ENCODE results near the gene ST6GALNAC5. TPM values are rescaled to one million over a fixed set of nuclear protein-coding genes. Genes with fewer than 3 reads are reported as not detected.

Gene ST6GALNAC5
- total RNA-seq, 4 donors from 2014 or later: 3.6 to 23.4 (median 11.0) TPM

DNA sequence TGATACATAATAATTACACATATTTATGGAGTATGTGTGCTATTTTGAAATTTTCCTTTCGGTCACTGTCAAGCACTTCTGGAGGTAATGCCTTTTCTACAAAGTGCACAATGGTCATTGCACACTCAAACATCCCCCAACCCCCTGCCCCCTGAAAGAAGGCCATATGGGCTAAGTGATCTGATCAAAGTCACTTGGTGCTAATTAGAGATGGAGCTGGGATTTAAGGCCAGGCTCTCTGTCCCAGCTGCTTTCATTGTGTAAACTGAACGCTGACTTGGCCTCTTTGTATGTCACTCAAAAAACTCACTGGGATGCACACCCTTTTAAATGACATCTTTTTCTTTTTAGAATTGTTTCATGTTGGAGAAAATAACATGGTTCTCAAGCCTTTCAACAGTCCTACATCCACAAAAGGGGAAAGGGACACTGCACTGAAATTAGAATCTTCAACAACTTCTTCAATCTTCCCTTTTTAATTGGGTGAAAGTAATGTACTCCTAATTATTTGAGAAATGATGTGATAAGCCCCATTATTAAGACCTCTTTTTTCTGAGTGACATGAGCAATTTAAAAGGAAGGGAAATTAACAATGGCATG is 149.2 kb downstream of the ST6GALNAC5 start:
- no peaks in the 10 kb centered on the region for H3K4me1 ChIP-seq
- whole genome bisulfite sequencing, 2 donors (ENCODE audit: low coverage in 1 of 2): 83 to 100% methylated on average over 1 of the region's 2 CpGs
- H3K4me3 ChIP-seq: no peak overlapping the region
- no peak for ATAC-seq
- no peak for TF ChIP-seq EP300 (IDR thresholded peaks at IDR 0.05)
- no peak for TF ChIP-seq POLR2AphosphoS5 (IDR thresholded peaks at IDR 0.05)
- TF ChIP-seq, protein P1, sequence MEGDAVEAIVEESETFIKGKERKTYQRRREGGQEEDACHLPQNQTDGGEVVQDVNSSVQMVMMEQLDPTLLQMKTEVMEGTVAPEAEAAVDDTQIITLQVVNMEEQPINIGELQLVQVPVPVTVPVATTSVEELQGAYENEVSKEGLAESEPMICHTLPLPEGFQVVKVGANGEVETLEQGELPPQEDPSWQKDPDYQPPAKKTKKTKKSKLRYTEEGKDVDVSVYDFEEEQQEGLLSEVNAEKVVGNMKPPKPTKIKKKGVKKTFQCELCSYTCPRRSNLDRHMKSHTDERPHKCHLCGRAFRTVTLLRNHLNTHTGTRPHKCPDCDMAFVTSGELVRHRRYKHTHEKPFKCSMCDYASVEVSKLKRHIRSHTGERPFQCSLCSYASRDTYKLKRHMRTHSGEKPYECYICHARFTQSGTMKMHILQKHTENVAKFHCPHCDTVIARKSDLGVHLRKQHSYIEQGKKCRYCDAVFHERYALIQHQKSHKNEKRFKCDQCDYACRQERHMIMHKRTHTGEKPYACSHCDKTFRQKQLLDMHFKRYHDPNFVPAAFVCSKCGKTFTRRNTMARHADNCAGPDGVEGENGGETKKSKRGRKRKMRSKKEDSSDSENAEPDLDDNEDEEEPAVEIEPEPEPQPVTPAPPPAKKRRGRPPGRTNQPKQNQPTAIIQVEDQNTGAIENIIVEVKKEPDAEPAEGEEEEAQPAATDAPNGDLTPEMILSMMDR (IDR thresholded peaks at IDR 0.05): no peak
- no peak for TF ChIP-seq POLR2A (IDR thresholded peaks at IDR 0.05)
- no peak overlapping the region for H3K27ac ChIP-seq
- no peaks in the 10 kb centered on the region for H3K36me3 ChIP-seq
- no peaks in the 10 kb centered on the region for H3K27me3 ChIP-seq
- H3K9me3 ChIP-seq: no peaks in the 10 kb centered on the region

DNA sequence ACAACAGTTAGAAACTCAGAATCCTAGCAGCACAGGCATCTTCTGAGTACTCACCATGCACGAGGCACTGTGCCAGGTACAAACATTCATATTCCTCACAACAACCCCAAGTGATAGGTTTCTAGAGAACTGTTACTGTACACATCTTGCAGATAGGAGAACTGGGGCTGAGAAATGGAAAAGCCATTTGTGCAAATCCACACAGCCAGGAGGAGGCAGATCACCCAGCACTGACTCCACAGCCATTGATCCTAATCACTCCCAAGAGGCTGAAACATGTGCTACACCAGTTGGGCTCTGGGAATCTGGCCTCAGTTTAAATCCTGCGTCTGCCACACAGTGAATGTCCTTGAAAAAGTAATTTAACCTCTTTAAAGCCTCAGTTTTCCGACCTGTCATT is 151.0 kb downstream of the ST6GALNAC5 start:
- ATAC-seq: no peak
- TF ChIP-seq POLR2AphosphoS5 (IDR thresholded peaks at IDR 0.05) (no peak), EP300 (IDR thresholded peaks at IDR 0.05) (no peak), POLR2A (IDR thresholded peaks at IDR 0.05) (no peak)
- WGBS, 2 donors (ENCODE audit: low coverage in 1 of 2): 54 to 59% methylated on average over 3 of the region's 3 CpGs
- H3K4me3 ChIP-seq: no peak overlapping the region
- H3K4me1 ChIP-seq: no peaks in the 10 kb centered on the region
- H3K27me3 ChIP-seq: no peaks in the 10 kb centered on the region
- H3K36me3 ChIP-seq: no peaks in the 10 kb centered on the region
- no peak overlapping the region for H3K27ac ChIP-seq
- no peaks in the 10 kb centered on the region for H3K9me3 ChIP-seq

DNA sequence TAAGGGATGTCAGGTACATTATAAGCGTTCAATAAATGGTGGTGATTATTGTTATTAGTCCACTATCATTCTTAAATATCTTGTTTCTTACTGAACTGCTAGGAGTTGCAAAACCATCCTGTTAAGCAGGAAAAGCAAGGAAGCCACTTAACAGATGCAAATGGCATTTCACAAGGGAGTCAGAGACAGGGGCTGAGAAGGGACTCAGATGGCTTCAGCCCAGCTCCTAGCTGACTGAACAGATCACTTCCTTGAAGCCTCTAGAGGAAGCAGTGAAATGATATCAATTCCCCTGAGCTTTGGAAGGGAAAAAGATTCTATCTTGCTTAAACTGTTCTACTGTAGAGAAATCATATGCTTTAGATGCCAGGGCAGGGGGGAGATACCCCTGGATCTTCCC is 151.5 kb downstream of the ST6GALNAC5 start:
- no peaks in the 10 kb centered on the region for H3K9me3 ChIP-seq
- no peaks in the 10 kb centered on the region for H3K27me3 ChIP-seq
- no peaks in the 10 kb centered on the region for H3K4me1 ChIP-seq
- TF ChIP-seq POLR2A (IDR thresholded peaks at IDR 0.05) (no peak), POLR2AphosphoS5 (IDR thresholded peaks at IDR 0.05) (no peak), EP300 (IDR thresholded peaks at IDR 0.05) (no peak)
- TF ChIP-seq, protein P1 (IDR thresholded peaks at IDR 0.05): no peak
- H3K36me3 ChIP-seq: no peaks in the 10 kb centered on the region
- ATAC-seq: no peak
- H3K27ac ChIP-seq: no peak overlapping the region
- no peak overlapping the region for H3K4me3 ChIP-seq
- 83 to 88% methylated on average over 1 of the region's 1 CpG for WGBS, 2 donors (ENCODE audit: low coverage in 1 of 2)

DNA sequence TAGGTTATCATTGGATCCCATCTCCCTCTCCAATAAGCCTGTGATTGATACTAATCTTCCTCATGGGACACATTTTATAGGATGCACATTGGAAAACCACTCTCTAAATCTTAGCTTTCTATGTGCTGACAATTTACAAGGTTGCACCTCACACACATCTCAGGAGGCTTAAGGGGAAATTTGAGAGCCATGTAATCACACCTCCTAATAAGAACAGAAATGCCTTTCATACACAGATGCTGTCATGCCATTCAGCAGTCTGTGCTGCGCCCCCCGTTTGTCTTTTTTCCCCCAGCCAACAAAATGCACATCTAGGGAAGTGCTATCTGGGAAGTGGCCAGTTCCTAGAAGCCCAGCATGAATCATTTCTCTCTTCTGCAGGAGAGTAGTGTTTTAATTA is 154.5 kb downstream of the ST6GALNAC5 start:
- Histone ChIP-seq H3K27me3 (no peaks in the 10 kb centered on the region), H3K4me3 (no peak overlapping the region), H3K9me3 (no peaks in the 10 kb centered on the region), H3K27ac (no peak overlapping the region), H3K4me1 (no peaks in the 10 kb centered on the region), H3K36me3 (no peaks in the 10 kb centered on the region)
- WGBS, 2 donors (ENCODE audit: low coverage in 1 of 2): 53% methylated on average over 2 of the region's 2 CpGs; no CpG with 5 or more reads in 1 of the 2 donors
- no peak for ATAC-seq
- TF ChIP-seq, protein P1 (IDR thresholded peaks at IDR 0.05): no peak
- no peak for TF ChIP-seq EP300 (IDR thresholded peaks at IDR 0.05)
- TF ChIP-seq POLR2AphosphoS5 (IDR thresholded peaks at IDR 0.05): no peak
- TF ChIP-seq POLR2A (IDR thresholded peaks at IDR 0.05): no peak

DNA sequence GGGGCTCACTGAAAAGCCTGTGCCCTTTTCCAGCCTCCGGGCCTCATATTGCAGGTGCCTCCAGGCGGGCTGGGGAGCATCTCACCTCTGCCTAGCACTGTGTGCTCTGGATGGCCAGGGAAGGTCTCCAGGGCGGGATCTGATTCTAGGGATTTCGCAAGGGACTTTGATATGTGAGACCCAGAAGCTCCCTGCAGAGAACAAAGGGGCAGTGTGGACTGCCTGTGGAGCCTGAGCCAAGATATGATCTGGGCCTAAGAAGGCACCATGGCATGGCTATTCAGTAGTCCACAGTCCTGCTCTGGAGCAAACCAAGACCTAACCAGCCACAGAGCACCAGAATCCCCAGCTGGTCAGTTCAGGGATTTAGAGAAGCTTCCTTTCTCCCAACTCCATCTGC is 157.2 kb downstream of the ST6GALNAC5 start:
- Histone ChIP-seq H3K9me3 (no peaks in the 10 kb centered on the region), H3K36me3 (no peaks in the 10 kb centered on the region), H3K27me3 (no peaks in the 10 kb centered on the region), H3K27ac (no peak overlapping the region), H3K4me1 (no peaks in the 10 kb centered on the region), H3K4me3 (no peak overlapping the region)
- no peak for ATAC-seq
- WGBS, 2 donors (ENCODE audit: low coverage in 1 of 2): no CpG with 5 or more reads among the region's 4 CpGs
- TF ChIP-seq, protein P1 (IDR thresholded peaks at IDR 0.05): no peak
- TF ChIP-seq POLR2AphosphoS5 (IDR thresholded peaks at IDR 0.05): no peak
- no peak for TF ChIP-seq EP300 (IDR thresholded peaks at IDR 0.05)
- no peak for TF ChIP-seq POLR2A (IDR thresholded peaks at IDR 0.05)
